MG63 (cell line): ENCODE measurements around the gene THSD4. TPM values are rescaled to one million over a fixed set of nuclear protein-coding genes. Genes with fewer than 3 reads are reported as not detected.

Source experiments
- DNase-seq: peaks from one replicate; pipeline ENCODE4 v3.0.0-alpha.2; 2020
- H3K27me3 ChIP-seq: fragments of 250-450 bp; sonication (Bioruptor Pico); 2 replicates; pipeline ENCODE4 v1.5.1; 2020; ENCODE audit warnings: mild to moderate bottlenecking, moderate library complexity
- H3K36me3 ChIP-seq: fragments of 250-450 bp; sonication (Bioruptor Pico); 2 replicates; pipeline ENCODE4 v1.5.1; 2020; ENCODE audit warnings: mild to moderate bottlenecking, moderate library complexity
- H3K4me3 ChIP-seq: fragments of 250-450 bp; sonication (Bioruptor Pico); 2 replicates; pipeline ENCODE4 v1.5.1; 2020; ENCODE audit warnings: mild to moderate bottlenecking, moderate library complexity
- H3K9me3 ChIP-seq: fragments of 250-450 bp; sonication (Bioruptor Pico); 2 replicates; pipeline ENCODE4 v1.5.1; 2020; ENCODE audit warnings: mild to moderate bottlenecking, moderate library complexity
- total RNA-seq: library from RNA; depleted of rRNA; stranded (reverse); fragments of >200 nt; shearing (Covaris generic); gene quantifications from 2 replicates; pipeline ENCODE4 v1.2.3, GENCODE V29; 2014; ENCODE audit warnings: low replicate concordance; rRNA removed

The THSD4 gene
- total RNA-seq, 1 experiment from 2014 or later = 10.2 TPM

- Histone ChIP-seq H3K27me3 (no peaks in the 10 kb centered on the region), H3K4me3 (no peak overlapping the region), H3K9me3 (peaks cover 13% of the 10 kb centered on the region), H3K36me3 (peaks cover 17% of the 10 kb centered on the region)
- DNase-seq = no peak
Observed at GRCh38 chr15:71820127-71820526, 704.9 kb downstream of the THSD4 start.

DNA sequence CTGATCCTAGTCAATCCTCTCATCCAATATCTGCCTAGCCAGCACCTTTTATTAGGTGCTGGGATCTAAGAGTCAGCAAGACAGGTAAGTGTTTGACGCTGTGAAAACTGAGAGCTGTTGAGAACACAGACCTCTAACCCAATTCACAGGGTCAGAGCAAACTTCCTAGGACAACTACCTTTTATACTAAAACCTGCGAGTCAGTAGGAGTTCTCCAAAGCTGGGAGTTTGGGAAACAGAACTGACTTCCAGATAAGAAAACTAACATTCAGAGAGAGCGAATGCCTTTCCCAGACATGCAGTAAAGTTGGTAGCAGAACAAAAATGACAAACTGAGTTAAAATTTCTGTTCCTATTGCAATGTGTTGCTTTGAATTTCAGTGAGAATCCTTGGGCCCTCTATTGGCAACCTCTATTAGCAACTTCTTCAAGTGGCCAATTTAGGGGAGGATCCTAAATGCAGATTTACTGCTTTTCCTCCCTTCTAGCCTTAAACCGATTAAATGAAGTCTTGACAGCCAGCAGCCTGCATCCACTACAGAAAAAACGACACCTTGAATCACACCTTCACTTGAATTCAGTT, 706.4 kb downstream of the THSD4 start:
- Histone ChIP-seq H3K9me3 (peaks cover 13% of the 10 kb centered on the region), H3K4me3 (no peak overlapping the region), H3K36me3 (peaks cover 26% of the 10 kb centered on the region), H3K27me3 (no peaks in the 10 kb centered on the region)
- no peak for DNase-seq

DNA sequence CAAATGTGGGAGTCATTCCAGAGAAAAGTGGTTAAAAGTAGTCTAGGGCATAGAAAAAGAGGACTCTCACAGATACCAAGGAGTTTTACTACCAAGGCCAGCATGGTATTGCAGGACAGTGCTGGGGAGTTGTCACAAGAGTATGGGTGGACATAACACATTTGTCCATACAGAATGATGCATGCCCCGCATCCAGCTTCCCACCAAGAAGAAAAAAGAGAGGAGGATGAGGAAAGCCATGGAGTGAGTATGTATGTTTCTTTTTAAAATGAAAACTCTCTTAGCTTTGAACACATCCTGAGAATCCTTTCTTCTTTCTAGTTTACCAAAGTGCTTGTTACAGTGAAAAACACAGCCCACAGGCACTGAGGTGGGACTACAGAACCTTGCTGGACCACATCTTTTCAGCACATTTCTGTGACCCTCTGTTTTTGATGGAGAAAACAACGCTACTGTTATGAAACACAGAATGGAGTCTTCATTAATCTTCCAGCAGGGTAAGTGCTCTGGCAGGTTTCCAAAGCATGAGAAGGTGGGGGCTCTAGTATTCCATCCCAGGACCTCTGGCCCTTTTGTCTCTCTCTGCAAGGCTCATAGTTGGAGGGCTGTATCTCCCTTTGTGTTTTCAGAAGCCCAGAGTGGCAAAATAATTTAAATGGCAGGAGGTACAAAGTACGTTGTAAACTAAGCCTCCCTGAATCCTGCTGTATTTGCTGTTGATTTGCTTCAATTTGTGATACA, 707.8 kb downstream of the THSD4 start:
- H3K36me3 ChIP-seq = peaks cover 40% of the 10 kb centered on the region
- no peaks in the 10 kb centered on the region for H3K27me3 ChIP-seq
- peaks cover 13% of the 10 kb centered on the region for H3K9me3 ChIP-seq
- H3K4me3 ChIP-seq = no peak overlapping the region
- no peak for DNase-seq

DNA sequence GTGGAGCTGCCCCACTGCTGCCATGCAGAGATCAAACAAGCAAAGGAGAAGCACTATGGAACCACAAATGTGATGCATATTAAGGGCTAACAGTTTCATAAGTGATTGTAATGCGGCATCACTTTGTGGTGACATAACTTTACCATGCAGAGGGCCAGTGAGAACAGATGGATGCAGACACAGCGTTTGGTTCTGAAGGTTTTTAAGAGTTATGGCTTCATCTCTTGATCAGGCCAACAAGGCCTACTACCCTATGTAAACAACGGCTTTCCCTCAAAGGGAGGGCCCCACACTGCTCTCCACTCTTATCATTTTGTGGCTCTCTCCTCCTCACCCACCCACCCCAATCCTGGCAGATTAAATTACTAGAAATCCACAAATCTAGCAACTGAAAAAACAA, 708.5 kb downstream of the THSD4 start:
- Histone ChIP-seq H3K9me3 (peaks cover 13% of the 10 kb centered on the region), H3K27me3 (no peaks in the 10 kb centered on the region), H3K4me3 (no peak overlapping the region), H3K36me3 (peaks cover 43% of the 10 kb centered on the region)
- no peak for DNase-seq

GRCh38 chr15:71825021-71825730, 709.9 kb downstream of the THSD4 start:
- peaks cover 13% of the 10 kb centered on the region for H3K9me3 ChIP-seq
- peaks cover 49% of the 10 kb centered on the region for H3K36me3 ChIP-seq
- no peaks in the 10 kb centered on the region for H3K27me3 ChIP-seq
- DNase-seq = no peak
- H3K4me3 ChIP-seq = no peak overlapping the region

- no peak overlapping the region for H3K4me3 ChIP-seq
- H3K36me3 ChIP-seq = peaks cover 49% of the 10 kb centered on the region
- DNase-seq = no peak
- no peaks in the 10 kb centered on the region for H3K27me3 ChIP-seq
- H3K9me3 ChIP-seq = peaks cover 11% of the 10 kb centered on the region
Observed at GRCh38 chr15:71826196-71826595, 710.9 kb downstream of the THSD4 start.

GRCh38 chr15:71830981-71831380, 715.7 kb downstream of the THSD4 start:
- Histone ChIP-seq H3K36me3 (peaks cover 29% of the 10 kb centered on the region), H3K4me3 (no peak overlapping the region), H3K27me3 (no peaks in the 10 kb centered on the region), H3K9me3 (no peaks in the 10 kb centered on the region)
- no peak for DNase-seq

Other genes with a start within 250 kb of the THSD4 start
- gene THAP10, start 223.0 kb upstream of the THSD4 start, total RNA-seq = 5.6 and 8.9 TPM in 2 replicates
- gene LRRC49, start 222.6 kb upstream of the THSD4 start, total RNA-seq = 8.3 and 18.1 TPM in 2 replicates